ENCODE measurements around the gene CREB5.
A peak's percentile ranks its signal among the peaks of the same experiment; 100 is the strongest.

The CREB5 gene

DNA sequence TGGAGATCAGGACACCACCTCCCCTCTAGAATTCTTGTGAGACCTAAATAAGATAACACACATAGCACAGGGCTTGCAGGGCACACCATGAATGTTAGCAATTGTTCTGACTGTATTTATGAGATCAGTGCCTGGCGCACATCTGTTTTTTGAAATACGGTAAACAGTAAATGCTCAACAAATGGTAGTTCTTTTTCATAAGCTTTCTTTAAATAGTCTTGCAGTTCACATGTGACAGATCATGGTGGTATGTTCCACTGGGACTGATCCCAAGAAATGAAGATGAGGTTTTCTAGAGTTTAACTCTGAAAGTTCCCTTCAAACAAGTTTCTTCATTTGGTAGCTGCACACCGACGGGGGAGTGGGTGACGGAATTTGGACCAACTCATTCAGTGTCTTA lies 34.8 kb downstream of the CREB5 start:
- TF ChIP-seq, protein P1, sequence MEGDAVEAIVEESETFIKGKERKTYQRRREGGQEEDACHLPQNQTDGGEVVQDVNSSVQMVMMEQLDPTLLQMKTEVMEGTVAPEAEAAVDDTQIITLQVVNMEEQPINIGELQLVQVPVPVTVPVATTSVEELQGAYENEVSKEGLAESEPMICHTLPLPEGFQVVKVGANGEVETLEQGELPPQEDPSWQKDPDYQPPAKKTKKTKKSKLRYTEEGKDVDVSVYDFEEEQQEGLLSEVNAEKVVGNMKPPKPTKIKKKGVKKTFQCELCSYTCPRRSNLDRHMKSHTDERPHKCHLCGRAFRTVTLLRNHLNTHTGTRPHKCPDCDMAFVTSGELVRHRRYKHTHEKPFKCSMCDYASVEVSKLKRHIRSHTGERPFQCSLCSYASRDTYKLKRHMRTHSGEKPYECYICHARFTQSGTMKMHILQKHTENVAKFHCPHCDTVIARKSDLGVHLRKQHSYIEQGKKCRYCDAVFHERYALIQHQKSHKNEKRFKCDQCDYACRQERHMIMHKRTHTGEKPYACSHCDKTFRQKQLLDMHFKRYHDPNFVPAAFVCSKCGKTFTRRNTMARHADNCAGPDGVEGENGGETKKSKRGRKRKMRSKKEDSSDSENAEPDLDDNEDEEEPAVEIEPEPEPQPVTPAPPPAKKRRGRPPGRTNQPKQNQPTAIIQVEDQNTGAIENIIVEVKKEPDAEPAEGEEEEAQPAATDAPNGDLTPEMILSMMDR (IDR thresholded peaks at IDR 0.05; ENCODE audit: borderline replicate concordance, control extremely low read depth, extremely low read depth, insufficient read depth, missing control alignments) = no peak
- in situ Hi-C loops (cut with MboI; ENCODE audit: low sequenced_read_pairs, unreplicated experiment) = no loop called here
- DNase-seq (ENCODE audit: low spot score) = no peak

DNA sequence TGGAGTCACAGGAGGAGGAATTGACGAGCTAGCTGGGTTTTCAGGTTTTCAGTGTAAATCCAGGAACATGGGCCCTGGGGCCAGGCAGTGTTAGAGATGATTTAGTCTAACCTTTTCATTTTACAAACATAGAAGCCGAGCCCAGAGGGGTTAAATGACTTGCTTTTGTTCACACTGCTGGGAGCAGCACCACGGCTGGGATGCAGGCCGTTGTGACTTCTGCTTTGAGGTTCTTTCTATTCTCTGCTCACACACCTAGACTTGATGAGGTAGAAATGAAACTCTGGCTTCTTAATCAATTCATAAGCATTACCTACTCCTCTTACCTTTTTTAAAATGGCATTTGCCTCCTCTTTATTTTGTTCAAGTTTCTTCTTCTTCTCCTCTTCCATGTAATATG lies 36.4 kb downstream of the CREB5 start:
- in situ Hi-C loops (cut with MboI; ENCODE audit: low sequenced_read_pairs, unreplicated experiment) = no loop called here
- TF ChIP-seq, protein P1 (IDR thresholded peaks at IDR 0.05; ENCODE audit: borderline replicate concordance, control extremely low read depth, extremely low read depth, insufficient read depth, missing control alignments) = no peak
- peak; percentile 34 for DNase-seq (ENCODE audit: low spot score)

DNA sequence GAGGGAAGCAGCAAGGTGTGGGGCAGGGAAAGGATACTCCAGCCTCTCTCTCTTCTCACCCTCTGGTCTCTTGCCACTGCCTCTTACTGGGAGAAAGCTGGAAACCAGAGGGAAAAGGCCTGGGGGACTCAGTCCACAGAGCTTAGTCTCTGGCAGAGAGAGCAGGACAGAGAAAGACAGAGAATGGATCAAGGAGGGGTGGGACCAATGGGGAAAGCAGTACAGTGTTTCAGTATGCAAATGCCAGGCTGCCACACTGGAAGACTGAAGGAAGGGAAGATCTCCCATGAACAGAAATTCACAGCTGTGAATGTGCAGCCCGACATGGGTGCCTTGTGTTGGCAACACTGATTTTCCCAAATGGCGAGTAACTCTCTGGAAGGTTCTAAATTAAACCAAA lies 40.4 kb downstream of the CREB5 start:
- DNase-seq (ENCODE audit: low spot score) = no peak
- TF ChIP-seq, protein P1 (IDR thresholded peaks at IDR 0.05; ENCODE audit: borderline replicate concordance, control extremely low read depth, extremely low read depth, insufficient read depth, missing control alignments) = no peak
- in situ Hi-C loops (cut with MboI; ENCODE audit: low sequenced_read_pairs, unreplicated experiment) = no loop called here

DNA sequence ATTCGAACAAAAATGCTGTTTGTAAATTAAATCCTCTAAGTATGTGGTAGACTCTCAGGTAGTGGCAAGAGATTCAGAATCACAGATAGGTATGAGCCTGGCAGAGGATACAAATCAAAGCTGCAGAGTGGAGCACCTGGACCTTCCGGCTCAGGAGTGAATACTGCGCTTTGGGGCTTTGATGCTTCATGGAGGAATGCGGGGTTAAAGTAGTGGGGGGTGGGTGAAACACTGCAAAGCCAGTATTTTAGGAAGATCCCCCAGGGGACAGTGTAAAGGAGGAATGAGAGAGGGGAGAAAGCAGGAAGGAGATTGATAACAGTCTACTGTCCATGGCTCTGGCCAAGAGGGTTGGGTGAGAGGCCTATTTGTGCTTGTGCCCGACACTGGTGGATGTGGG lies 43.2 kb downstream of the CREB5 start:
- no peak for DNase-seq (ENCODE audit: low spot score)
- TF ChIP-seq, protein P1 (IDR thresholded peaks at IDR 0.05; ENCODE audit: borderline replicate concordance, control extremely low read depth, extremely low read depth, insufficient read depth, missing control alignments) = no peak
- in situ Hi-C loops (cut with MboI; ENCODE audit: low sequenced_read_pairs, unreplicated experiment) = no loop called here

DNA sequence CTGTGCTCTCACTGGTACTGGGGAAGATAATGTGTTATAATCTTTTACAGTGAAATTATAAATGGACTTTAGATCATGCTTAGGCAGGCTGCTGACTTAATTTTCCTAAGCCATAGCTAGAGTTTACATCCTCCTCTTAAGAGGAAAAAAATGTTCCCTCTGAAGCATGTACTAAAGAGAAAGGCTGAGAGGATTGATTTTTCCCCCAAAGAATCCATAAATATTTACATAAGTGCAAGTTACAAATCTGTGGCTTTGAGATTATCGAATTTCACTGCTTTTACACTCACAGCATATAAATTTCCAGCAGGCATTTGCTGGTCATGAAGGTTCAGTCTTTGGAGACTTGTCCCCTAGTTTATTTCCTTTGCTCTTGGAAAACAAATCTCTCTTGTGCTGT lies 43.7 kb downstream of the CREB5 start:
- no peak for DNase-seq (ENCODE audit: low spot score)
- in situ Hi-C loops (cut with MboI; ENCODE audit: low sequenced_read_pairs, unreplicated experiment) = no loop called here
- TF ChIP-seq, protein P1 (IDR thresholded peaks at IDR 0.05; ENCODE audit: borderline replicate concordance, control extremely low read depth, extremely low read depth, insufficient read depth, missing control alignments) = no peak

DNA sequence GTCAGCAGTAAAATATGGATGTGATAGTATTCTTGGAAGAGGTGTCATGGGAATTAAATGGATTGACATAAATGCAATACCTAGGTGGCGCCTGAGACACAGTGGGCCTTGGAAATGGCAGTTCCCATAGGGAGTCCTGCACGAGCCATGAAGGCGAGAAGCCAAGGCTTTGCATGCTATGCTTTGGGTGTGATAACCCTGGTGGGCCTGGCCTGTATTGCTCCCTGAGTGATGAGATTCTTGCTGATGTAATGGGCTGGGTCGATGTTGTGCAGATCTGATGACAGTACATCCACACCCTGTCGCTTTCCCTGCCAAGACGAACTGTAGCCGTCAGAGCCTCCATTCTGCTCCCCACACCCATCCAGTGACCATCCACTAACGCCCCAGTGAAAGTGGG lies 46.4 kb downstream of the CREB5 start:
- in situ Hi-C loops (cut with MboI; ENCODE audit: low sequenced_read_pairs, unreplicated experiment) = no loop called here
- DNase-seq (ENCODE audit: low spot score) = no peak
- TF ChIP-seq, protein P1 (IDR thresholded peaks at IDR 0.05; ENCODE audit: borderline replicate concordance, control extremely low read depth, extremely low read depth, insufficient read depth, missing control alignments) = no peak

DNA sequence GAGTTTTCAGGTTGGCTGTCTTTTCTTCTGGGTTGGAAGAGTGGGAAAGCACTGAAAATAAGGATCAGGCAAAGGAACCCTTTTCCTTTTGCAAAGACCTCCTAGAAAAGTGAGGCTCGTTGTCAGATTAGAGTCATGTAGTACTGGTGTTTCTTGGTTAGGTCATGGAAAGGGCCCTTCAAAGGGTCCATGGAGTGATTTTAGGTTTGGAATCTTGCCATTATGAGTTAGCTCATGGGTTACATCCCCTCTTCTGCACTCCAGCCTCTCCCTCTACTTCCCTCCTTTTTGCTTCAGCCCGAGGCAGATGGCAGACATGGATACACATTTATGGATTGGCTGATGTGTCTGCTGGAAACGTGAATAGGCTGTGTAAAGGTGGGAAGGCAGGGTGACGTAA lies 47.0 kb downstream of the CREB5 start:
- TF ChIP-seq, protein P1 (IDR thresholded peaks at IDR 0.05; ENCODE audit: borderline replicate concordance, control extremely low read depth, extremely low read depth, insufficient read depth, missing control alignments) = no peak
- in situ Hi-C loops (cut with MboI; ENCODE audit: low sequenced_read_pairs, unreplicated experiment) = no loop called here
- no peak for DNase-seq (ENCODE audit: low spot score)
